Activated naive CD4-positive, alpha-beta T cell treated with anti-CD3 and anti-CD28 coated beads, Interleukin-2, amount 50 U/mL, for 24 hours (primary cell): Measurements from ENCODE around the gene KRTAP10-4.

ENCODE experiments used
- H3K27ac Mint-ChIP-seq: one replicate; pipeline ENCODE4 v1.8.0; 2021; ENCODE audit warnings: mild to moderate bottlenecking, mixed read lengths
- H3K27me3 Mint-ChIP-seq: one replicate; pipeline ENCODE4 v1.8.0; 2021; ENCODE audit warnings: mixed read lengths
- H3K36me3 Mint-ChIP-seq: one replicate; pipeline ENCODE4 v1.8.0; 2021; ENCODE audit warnings: mixed read lengths
- H3K4me1 Mint-ChIP-seq: one replicate; pipeline ENCODE4 v1.8.0; 2021; ENCODE audit warnings: mixed read lengths
- H3K4me3 Mint-ChIP-seq: one replicate; pipeline ENCODE4 v1.8.0; 2021; ENCODE audit warnings: mild to moderate bottlenecking, mixed read lengths
- H3K9me3 Mint-ChIP-seq: one replicate; pipeline ENCODE4 v1.8.0; 2021; ENCODE audit warnings: mixed read lengths

KRTAP10-4 gene

DNA sequence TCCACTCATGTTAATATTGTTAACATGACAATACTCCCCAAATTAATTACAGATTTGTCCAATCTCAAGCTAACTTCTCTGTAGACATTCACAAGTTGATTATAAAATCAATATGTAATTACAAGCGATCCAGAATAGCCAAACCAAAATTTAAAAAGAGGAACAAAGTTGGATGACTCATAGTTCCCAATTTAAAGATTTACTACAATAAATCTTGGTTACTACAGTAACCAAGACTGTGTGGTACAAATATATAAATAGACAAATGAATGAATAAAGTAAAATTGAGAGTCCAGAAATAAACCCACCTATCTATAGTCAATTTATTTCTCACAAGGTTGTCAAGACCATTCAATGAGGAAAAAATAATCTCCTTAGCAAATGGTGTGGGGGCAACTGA, 7.1 kb upstream of the KRTAP10-4 start:
- Mint-ChIP-seq H3K27ac (no peak overlapping the region), H3K9me3 (peaks cover 18% of the 10 kb centered on the region), H3K4me3 (no peak overlapping the region), H3K36me3 (peaks cover 8% of the 10 kb centered on the region), H3K27me3 (no peaks in the 10 kb centered on the region), H3K4me1 (peaks cover 16% of the 10 kb centered on the region)

DNA sequence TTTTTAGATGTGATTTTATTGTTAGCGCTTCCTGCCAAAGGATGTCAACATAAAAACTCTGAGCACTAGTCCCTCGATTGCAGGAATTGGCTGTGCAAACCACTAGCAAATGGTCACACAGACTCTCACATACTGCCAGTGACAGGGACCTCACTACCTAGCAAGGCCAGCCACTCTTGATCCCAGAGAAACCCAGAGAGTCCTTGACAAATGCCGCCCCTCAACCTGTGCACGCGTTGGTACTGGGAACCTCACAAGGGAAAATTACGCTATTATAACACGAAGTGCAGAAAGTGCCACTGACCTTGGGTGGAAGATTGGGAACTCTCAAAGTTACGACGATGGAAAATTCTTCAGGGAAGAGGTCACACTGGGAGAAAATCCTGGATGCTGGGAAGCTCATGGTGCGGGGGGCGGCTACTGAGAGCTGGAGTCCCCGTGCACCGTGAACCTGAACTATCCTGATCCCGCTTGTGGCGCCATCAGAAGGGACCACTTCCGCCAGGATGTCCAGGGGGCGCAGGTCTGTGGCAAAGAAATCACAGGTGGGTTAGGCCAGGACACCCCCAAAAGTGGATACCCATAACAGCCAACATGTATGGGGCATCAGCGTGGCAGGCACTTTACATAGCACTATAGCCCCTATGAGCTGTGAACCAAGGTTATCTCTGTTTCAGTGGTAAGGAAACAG, 5.9 kb upstream of the KRTAP10-4 start:
- H3K4me1 Mint-ChIP-seq: peaks cover 16% of the 10 kb centered on the region
- H3K4me3 Mint-ChIP-seq: no peak overlapping the region
- no peaks in the 10 kb centered on the region for H3K27me3 Mint-ChIP-seq
- no peak overlapping the region for H3K27ac Mint-ChIP-seq
- peaks cover 9% of the 10 kb centered on the region for H3K9me3 Mint-ChIP-seq
- peaks cover 2% of the 10 kb centered on the region for H3K36me3 Mint-ChIP-seq

DNA sequence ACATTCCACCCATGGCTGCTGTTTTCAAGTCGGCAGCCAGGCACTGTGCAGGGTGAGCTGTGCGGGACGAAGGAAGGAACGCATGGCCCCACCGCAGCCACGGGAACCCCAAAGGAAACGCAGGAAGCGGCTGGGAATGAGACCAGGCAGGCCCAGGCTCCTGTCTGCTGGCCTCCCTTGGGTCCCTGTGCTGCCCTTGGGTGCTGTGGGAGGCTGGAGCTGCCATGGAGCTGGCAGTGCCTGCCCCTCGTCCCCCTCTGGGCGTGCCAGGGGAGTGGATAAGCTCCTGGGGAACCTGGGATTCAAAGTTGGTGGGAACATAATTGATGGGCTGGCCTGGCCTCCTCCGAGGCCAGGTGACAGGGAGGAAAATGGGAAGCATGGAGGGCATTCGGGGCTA, 5.3 kb upstream of the KRTAP10-4 start:
- H3K9me3 Mint-ChIP-seq: peaks cover 3% of the 10 kb centered on the region
- H3K4me3 Mint-ChIP-seq: no peak overlapping the region
- H3K36me3 Mint-ChIP-seq: peaks cover 1% of the 10 kb centered on the region
- H3K4me1 Mint-ChIP-seq: peaks cover 16% of the 10 kb centered on the region
- H3K27ac Mint-ChIP-seq: no peak overlapping the region
- H3K27me3 Mint-ChIP-seq: no peaks in the 10 kb centered on the region

DNA sequence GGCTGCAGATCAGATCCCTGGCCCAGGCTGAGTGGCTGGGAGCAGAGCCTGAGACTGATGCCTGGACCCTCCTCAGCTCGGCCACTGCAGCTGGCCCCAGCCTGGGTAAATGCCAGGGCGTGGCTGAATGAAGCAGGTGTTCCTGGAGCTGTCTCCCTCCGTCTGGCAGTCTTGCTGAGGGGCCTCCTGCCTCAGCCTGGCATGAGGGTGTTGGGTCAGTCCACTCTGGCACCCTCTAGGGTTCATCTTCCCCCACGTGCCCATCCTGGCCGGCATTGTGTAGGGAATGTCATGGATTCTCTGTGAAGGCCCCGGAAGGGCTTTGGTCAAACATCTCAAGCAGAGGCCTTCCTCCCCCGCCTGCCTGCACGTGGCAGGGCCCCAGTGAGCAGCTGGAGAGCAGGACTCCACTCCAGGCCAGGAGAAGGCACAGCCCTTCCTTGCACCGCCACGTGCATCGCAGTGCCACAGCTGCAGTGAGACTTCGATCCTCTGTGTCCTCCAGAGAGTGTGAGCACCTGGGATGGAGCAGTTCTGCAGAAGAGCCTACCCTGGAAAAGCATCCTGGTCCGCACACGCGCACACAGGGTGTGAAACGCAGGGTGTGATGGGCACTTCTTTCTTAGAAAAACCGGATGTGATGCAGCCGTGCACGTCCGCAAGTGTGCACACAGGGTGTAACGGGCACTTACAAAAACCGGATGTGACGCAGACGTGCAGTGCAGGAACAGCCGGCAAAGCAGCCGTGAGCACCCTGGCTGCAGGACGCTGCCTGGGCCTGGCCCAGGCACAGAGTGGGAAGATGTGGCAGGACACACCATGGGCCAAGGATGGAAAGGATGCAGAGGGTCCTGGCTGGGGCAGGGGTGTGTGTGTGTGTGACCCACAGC, 4.6 kb upstream of the KRTAP10-4 start:
- H3K9me3 Mint-ChIP-seq: no peaks in the 10 kb centered on the region
- H3K36me3 Mint-ChIP-seq: no peaks in the 10 kb centered on the region
- H3K27ac Mint-ChIP-seq: no peak overlapping the region
- H3K4me1 Mint-ChIP-seq: peaks cover 16% of the 10 kb centered on the region
- H3K4me3 Mint-ChIP-seq: no peak overlapping the region
- H3K27me3 Mint-ChIP-seq: no peaks in the 10 kb centered on the region

DNA sequence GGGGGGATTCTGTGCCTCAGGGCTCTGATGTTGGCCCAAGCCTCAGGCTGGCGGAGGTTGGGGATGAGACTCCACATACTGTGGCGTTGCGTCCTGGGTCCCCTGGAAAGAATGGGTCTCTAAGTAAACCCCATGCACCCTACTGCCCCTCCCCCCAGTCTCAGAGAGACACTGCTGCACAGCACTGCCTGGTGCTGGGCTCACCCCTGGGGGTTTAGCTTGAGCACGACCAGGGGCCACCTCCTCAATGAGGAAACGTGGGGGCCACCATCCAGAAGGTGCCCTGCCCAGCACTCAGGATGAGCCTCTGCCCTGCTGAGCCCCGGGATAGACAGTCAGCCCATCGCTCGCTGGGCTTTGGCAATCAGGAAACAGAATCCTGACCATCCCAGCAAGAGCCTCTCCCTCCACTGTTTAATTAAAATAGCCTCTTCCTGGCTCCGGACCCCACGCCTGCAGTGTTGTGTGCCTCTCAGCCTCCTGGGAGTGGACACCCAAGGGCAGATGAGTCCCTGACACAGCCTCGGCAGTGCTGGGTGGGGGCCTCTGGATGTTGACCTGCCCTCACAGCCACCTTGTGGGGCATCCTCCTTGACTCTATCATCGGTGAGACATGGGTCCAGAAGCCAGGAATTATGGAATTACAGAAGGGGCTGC, 3.5 kb upstream of the KRTAP10-4 start:
- H3K27me3 Mint-ChIP-seq: no peaks in the 10 kb centered on the region
- no peaks in the 10 kb centered on the region for H3K9me3 Mint-ChIP-seq
- H3K27ac Mint-ChIP-seq: no peak overlapping the region
- H3K4me3 Mint-ChIP-seq: no peak overlapping the region
- H3K36me3 Mint-ChIP-seq: no peaks in the 10 kb centered on the region
- H3K4me1 Mint-ChIP-seq: peaks cover 6% of the 10 kb centered on the region

DNA sequence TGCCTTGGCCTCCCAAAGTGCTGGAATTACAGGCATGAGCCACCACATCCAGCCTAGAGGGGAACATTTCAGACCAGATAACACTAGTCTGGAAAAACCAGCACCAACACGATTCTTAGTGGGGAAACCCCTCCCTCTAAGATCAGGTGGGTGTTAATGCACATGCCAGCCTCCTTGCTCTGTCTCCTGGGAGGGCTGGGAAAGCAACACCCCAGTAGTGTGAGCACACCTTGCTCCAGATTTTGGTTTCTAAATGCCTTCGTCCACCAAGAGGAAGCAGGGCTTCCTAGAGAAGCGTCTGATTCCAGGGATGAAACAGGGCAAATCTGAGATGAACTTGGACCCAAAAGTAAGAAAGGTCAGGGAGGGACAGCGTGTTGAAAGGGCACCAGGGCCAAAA, 2.2 kb upstream of the KRTAP10-4 start:
- Mint-ChIP-seq H3K36me3 (no peaks in the 10 kb centered on the region), H3K27ac (peak overlapping the region; percentile 26), H3K4me3 (no peak overlapping the region), H3K9me3 (no peaks in the 10 kb centered on the region), H3K27me3 (no peaks in the 10 kb centered on the region), H3K4me1 (no peaks in the 10 kb centered on the region)

DNA sequence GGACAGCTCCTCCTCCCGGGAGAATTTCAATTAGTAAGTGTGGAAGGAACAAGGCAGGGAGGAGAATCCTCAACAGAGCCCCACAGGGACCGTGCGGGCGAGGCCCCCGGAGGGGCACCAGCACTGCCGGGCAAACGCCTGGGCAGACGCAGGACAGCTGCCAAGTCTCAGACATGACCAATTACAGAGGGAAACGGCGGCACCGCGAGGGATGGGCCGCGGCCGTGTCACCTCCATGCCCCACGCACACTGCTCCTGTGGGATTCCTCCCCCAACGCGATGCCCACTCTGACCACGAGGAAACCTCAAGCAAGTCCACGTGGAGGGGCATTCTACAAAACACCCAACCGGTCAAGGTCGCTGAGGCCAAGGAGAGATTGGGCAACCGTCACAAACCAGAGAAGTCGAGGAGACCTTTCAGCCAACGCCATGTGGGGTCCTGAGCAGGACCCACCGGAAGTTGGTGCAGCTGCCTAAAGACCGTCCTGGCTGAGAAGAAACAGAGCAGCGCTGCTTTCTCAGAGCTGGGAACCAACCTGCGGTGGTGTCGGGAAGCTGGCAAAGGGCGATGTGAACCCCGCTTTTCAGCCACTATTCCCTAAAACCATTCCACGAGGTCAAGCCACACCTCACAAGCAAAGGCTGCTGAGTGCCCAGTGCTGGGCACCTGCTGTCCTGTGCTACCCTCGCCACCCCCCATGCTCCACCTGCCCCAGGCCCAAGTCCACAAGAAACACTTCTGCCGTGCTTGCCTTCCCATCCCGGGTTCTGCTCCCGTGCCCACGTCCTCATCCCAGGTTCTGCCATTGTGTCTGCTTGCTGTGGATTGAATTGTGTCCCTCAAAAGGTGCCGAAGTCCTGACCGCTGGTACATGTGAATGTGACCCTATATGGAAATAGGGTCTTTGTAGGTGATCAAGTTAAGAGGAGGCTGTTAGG, 1.4 kb upstream of the KRTAP10-4 start:
- Mint-ChIP-seq H3K36me3 (no peaks in the 10 kb centered on the region), H3K27me3 (no peaks in the 10 kb centered on the region), H3K4me1 (no peaks in the 10 kb centered on the region), H3K9me3 (no peaks in the 10 kb centered on the region), H3K27ac (no peak overlapping the region), H3K4me3 (no peak overlapping the region)

DNA sequence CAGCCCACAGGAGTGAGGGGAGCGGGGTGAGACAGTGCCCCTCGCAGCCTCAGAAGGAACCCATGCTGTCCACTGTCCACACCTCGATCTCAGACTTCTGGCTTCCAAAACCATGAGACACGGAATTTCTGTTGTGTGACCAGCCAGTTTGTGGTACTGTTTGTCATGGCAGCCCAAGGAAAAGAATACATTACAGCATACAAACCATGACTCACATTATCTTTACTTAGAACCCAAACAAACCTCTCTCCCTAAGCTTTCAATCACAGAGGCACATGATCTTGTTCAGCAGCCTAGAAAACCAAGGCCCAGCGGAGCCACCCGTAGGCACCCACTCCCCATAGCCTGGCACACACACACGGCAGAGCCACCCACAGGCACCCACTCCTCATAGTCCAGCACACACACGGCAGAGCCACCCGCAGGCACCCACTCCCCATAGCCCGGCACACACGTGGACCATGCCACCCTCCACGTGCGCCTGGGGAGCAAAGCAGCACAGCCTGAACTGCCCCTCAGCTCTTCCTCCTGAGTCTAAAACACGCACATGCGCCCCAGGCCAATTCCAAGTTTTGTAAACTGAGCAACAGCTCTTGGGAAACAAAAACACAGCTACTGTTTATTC, 458 bp upstream of the KRTAP10-4 start:
- no peaks in the 10 kb centered on the region for H3K4me1 Mint-ChIP-seq

DNA sequence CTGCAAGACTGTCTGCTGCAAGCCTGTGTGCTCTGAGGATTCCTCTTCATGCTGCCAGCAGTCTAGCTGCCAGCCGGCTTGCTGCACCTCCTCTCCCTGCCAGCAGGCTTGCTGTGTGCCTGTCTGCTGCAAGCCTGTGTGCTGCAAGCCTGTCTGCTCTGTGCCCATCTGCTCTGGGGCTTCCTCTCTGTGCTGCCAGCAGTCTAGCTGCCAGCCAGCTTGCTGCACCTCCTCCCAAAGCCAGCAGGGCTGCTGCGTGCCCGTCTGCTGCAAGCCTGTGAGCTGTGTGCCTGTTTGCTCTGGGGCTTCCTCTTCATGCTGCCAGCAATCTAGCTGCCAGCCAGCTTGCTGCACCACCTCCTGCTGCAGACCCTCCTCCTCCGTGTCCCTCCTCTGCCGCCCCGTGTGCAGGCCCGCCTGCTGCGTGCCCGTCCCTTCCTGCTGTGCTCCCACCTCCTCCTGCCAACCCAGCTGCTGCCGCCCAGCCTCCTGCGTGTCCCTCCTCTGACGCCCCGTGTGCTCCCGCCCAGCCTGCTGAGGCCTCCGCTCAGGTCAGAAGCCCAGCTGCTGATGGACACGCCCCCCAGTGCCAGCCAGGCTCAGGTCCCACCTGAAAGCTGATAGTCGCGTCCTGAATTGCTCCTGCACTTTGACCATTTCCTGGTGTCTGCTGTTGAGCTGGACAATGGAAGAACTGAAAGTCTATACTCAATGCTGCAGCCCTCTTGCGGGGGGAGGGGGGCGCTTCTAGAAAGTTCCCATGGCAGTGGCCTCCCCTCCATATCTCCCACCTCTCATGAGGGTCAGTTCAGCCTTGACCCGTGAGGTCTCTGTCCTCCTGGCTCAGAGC, 1.2 kb downstream of the KRTAP10-4 start:
- Mint-ChIP-seq H3K36me3 (peaks cover 3% of the 10 kb centered on the region), H3K27me3 (no peaks in the 10 kb centered on the region), H3K4me3 (no peak overlapping the region), H3K27ac (no peak overlapping the region), H3K9me3 (no peaks in the 10 kb centered on the region), H3K4me1 (no peaks in the 10 kb centered on the region)

More for the DNA sequence above, 458 bp upstream of the KRTAP10-4 start:
- H3K27ac Mint-ChIP-seq: no peak overlapping the region
- H3K27me3 Mint-ChIP-seq: no peaks in the 10 kb centered on the region
- no peaks in the 10 kb centered on the region for H3K9me3 Mint-ChIP-seq
- H3K4me3 Mint-ChIP-seq: no peak overlapping the region
- H3K36me3 Mint-ChIP-seq: peaks cover 2% of the 10 kb centered on the region

DNA sequence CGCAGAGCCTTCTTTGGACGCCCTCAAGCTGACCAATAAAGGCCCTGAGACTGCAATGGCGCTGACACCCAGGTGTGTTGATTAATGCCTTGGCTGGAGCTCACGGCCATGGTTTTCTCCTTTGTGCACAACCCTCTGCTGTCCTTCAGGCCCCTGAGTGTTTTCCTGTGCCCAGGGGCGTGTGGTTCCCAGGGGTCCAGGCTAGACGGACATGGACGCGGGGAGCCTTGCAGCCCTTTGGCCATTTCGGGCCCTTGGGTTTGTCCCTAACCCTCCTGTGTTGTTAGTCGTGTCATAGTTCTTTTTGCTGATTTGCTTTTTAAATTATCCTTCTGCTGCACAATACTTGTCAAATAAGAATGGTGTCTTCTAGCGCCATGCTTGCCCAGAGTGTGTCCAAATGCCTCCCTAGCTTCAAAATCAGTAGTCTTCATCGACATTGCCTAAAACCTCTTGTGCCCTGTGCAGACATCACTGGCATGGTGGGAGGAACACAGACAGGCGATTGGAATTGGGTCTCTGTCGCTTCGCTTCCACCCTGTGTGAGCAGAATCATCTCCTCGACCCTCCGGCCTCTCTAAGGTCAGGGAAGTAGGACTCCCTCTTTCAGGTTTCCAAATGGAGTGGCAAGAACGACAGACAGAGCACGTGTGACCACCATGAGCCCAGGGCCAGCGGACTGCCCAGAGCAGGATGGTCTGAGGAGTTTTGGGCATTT, 1.9 kb downstream of the KRTAP10-4 start:
- H3K9me3 Mint-ChIP-seq: no peaks in the 10 kb centered on the region
- peaks cover 3% of the 10 kb centered on the region for H3K36me3 Mint-ChIP-seq
- no peak overlapping the region for H3K27ac Mint-ChIP-seq
- peaks cover 1% of the 10 kb centered on the region for H3K4me1 Mint-ChIP-seq
- H3K27me3 Mint-ChIP-seq: no peaks in the 10 kb centered on the region
- H3K4me3 Mint-ChIP-seq: no peak overlapping the region

DNA sequence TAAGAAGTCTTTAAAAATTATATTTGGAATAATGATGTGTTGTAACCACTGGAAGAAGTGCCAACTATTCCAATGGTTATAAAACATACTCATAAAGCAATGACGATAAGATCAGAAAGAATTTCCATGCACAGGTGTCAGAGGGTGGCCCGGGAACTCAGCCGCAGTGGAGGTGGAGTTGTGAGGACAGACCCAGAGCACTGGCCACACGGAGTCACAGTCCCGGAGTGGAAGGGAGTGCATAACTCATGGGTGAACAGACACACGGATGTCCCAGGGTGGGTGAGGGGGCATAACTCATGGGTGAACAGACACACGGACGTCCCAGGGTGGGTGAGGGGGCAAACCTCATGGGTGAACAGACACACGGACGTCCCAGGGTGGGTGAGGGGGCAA, 2.5 kb downstream of the KRTAP10-4 start:
- Mint-ChIP-seq H3K27ac (no peak overlapping the region), H3K27me3 (no peaks in the 10 kb centered on the region)

DNA sequence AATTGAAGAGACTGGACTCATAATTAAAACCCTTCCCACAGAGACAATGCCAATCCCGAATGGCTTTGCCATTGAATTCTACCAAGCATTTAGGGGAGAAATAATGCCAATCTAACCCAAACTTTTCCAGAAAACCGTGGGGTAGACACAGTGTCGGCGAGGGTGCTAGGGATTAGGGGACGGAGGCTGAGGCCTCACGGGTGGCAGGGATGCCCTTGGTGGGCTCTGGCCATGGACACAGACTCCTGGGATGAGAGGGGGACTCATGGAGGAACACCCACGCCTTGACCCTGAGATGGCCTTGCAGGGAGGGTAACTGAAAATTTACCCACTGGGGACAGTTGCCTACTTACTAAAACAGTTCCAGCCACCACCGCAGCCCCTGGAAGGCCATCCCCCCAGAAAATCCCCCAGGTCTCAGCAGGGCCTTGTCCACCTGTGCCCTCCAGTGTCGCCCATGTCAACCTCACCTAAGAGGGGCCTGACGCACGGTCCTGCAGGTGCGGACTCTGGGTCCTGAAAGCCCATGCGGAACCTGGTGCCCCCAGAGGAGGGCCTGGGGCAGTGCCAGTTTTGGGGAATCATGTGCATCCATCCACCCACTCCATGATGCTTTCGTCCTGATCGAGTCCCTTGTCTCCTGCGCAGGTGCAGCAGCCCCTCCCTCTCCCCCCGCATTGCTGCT, 5.0 kb downstream of the KRTAP10-4 start:
- Mint-ChIP-seq H3K9me3 (peaks cover 11% of the 10 kb centered on the region), H3K27me3 (no peaks in the 10 kb centered on the region), H3K27ac (no peak overlapping the region)

More for the DNA sequence above, 2.5 kb downstream of the KRTAP10-4 start:
- Mint-ChIP-seq H3K4me1 (peaks cover 6% of the 10 kb centered on the region), H3K36me3 (peaks cover 3% of the 10 kb centered on the region), H3K4me3 (no peak overlapping the region), H3K9me3 (peaks cover 3% of the 10 kb centered on the region)

More for the DNA sequence above, 5.0 kb downstream of the KRTAP10-4 start:
- Mint-ChIP-seq H3K4me3 (no peak overlapping the region), H3K4me1 (peaks cover 29% of the 10 kb centered on the region), H3K36me3 (peaks cover 5% of the 10 kb centered on the region)
